GM18526 (cell line): ENCODE measurements around the gene GRIK5.

ENCODE experiments used
- POLR2A ChIP-seq: IDR thresholded peaks from 3 replicates; pipeline ENCODE4 v1.6.1; 2011; ENCODE audit not compliant: insufficient read length; ENCODE audit errors: extremely low read depth

GRIK5 gene

GRCh38 chr19:41995959-41996797, 73.8 kb downstream of the GRIK5 start:
- no peak for TF ChIP-seq POLR2A

- no peak for TF ChIP-seq POLR2A
Observed at GRCh38 chr19:41994994-41995958, 74.7 kb downstream of the GRIK5 start.

- no peak for TF ChIP-seq POLR2A
Observed at GRCh38 chr19:41994521-41994971, 75.5 kb downstream of the GRIK5 start.

- no peak for TF ChIP-seq POLR2A
Observed at GRCh38 chr19:41993612-41994483, 76.2 kb downstream of the GRIK5 start, which contains the start of gene ATP1A3. TSS of gene ATP1A3 (minus strand) at chr19:41994230. CDS start at chr19:41994076, 154 bp downstream.

DNA sequence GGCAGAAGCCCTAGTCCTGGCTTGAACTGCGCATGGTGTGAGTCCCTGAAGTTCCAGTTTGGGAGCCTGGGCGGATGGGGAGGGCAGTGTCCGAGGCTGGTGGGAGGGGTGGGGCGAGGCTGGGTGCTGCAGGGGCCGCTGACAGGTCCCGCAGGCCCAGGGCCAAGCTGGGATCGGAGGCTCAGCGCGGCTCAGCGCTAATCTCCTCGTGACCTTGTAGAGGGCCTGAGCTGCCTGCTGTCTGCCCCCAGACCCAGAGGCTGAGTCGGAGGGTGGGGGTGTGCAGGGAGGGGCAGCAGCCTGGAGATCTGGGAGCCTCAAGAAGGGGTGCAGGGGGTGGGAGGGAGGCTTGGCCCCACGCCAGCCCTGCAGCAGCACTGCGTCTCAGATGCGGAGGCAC, 79.0 kb downstream of the GRIK5 start:
- TF ChIP-seq POLR2A = no peak

DNA sequence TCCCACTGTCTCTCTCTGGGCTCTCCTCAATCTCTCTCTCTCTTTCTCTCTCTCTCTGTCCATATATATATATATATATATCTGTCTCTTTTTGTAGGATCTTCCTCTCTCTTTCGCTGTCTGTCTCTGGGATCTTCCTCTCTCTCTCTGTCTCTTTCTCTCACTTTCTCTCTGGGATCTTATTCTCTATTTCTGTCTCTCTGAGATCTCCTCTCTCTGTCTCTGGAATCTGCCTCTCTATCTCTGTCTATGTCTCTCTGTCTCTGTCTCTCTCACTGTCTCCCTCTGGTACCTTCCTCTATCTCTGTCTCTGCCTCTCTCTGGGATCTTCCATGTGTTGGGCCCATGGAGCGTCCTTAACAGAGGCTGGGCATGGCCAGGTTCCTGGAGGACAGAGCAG, 79.4 kb downstream of the GRIK5 start:
- TF ChIP-seq POLR2A = no peak

GRCh38 chr19:41990028-41990427, 80.0 kb downstream of the GRIK5 start:
- TF ChIP-seq POLR2A = no peak

GRCh38 chr19:41988947-41989346, 81.1 kb downstream of the GRIK5 start:
- TF ChIP-seq POLR2A = no peak

DNA sequence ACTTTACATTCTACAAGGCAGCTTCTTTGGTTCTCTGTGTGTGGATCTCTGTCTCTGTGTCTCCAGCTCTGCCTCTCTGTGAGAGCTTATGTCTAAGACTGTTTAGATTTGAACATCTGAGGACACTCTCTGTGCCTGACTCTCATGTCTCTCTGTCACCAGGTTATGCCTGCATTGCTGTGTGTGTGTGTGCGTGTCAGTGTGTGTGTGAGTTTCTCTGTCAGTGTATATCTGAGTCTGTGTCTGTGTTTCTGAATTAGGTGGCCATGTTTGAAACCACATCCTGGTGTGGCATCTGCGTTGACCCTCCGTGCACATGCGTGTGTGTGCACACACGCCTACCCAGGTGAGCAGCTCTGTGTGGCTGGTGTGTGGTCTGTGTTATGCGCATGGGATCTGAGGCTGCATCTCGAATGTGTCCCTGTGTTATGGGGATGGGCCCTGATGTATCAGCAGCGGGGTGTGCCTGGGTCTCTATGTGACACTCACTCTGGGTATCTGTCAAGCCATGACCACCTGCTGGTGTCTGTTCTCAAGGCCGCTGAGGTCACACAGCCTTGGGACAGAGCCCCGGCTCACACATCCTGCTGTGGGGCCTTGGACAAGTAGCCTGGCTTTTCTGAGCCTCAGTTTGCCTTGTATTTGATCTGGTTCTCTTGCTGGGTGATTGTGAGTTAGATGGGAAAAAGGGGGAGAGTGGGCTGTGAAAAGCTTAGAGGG, 82.7 kb downstream of the GRIK5 start:
- TF ChIP-seq POLR2A = no peak

- no peak for TF ChIP-seq POLR2A
Observed at GRCh38 chr19:41984961-41985360, 85.0 kb downstream of the GRIK5 start.

DNA sequence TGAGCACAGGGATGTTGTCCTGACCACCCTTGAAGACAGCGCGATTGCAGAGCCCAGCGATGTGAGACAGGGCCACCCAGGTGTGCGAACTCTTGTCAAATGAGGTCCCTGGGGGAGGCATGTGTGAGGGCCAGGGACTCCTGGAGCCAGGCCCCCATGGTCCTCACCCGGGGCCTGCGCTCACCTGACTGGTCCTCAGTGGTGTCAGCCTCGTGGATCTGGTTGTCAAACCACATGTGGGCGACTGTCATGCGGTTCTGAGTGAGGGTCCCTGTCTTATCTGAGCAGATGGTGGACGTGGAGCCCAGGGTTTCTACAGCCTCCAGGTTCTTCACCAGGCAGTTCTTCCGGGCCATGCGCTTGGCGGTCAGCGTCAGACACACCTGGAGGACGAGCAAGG, 88.3 kb downstream of the GRIK5 start:
- no peak for TF ChIP-seq POLR2A

- TF ChIP-seq POLR2A = no peak
Observed at GRCh38 chr19:41978470-41978869, 91.5 kb downstream of the GRIK5 start.

DNA sequence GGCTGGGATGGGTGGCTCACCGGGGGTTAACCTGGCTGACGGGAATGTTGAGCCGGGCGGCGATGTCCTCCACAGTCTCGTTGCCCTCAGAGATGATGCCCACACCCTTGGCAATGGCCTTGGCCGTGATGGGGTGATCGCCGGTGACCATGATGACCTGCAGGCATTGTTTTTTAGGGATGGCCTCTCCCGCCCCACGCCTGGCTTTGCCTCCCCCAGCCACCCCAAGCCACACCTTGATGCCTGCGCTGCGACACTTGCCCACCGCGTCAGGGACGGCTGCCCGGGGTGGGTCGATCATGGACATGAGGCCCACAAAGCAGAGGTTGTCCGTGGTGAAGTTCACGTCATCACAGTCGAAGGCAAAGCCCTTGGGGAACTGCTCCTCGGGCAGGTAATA, 92.1 kb downstream of the GRIK5 start:
- no peak for TF ChIP-seq POLR2A

DNA sequence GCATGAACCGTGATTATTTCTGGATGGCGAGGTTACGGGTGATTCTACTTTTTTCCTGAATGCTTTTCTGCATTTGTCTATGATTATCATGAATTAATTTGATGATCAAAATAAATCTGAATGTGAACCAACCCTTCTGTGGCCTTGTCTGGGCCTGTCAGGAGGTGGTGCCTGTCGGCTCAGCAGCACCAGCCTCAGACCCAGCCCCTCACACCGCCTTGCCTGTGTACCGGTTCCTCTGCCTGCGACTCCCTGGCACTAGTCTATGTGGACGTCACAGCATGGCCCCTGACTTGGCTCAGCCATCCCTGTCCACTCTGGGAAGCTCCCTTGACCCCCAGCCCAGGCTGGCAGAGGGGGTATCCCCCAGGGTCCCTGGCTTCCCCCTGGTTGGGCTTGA, 95.4 kb downstream of the GRIK5 start:
- no peak for TF ChIP-seq POLR2A
